Measurements from ENCODE around the gene RBL1.
"Not testable (repeated sequence)": the region's sequence is repeated elsewhere in the genome, so short reads cannot be mapped to it uniquely, and the experiment has no call there.

Gene RBL1

GRCh38 chr20:37075932-37076685 is 19.7 kb downstream of the RBL1 start:
- DNase-seq: no peak

GRCh38 chr20:37072293-37073196 is 23.3 kb downstream of the RBL1 start:
- no peak for DNase-seq

DNA sequence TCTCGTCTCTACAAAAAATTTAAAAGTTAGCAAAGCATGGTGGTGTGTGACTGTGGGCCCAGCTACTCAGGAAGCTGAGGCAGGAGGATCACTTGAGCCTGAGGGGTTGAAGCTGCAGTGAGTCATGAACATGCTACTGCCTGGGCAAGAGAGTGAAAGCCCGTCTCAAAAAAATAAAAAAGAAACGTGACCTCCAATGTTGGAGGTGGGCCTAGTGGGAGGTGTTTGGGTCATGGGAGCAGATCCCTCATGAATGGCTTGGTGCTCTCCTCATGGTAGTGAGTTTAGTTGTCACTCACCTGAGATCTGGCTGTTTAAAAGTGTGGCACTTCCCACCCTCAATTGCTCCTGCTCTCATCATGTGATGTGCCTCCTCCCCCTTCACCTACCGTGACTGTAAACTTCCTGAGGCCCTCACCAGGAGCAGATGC is 24.3 kb downstream of the RBL1 start:
- no peak for DNase-seq

DNA sequence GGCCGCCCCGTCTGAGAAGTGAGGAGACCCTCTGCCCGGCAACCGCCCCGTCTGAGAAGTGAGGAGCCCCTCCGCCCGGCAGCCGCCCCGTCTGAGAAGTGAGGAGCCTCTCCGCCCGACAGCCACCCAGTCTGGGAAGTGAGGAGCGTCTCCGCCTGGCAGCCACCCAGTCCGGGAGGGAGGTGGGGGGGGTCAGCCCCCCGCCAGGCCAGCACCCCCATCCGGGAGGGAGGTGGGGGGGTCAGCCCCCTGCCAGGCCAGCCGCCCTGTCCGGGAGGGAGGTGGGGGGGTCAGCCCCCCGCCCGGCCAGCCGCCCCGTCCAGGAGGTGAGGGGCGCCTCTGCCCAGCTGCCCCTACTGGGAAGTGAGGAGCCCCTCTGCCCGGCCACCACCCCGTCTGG is 26.2 kb downstream of the RBL1 start:
- not testable (repeated sequence) for DNase-seq

DNA sequence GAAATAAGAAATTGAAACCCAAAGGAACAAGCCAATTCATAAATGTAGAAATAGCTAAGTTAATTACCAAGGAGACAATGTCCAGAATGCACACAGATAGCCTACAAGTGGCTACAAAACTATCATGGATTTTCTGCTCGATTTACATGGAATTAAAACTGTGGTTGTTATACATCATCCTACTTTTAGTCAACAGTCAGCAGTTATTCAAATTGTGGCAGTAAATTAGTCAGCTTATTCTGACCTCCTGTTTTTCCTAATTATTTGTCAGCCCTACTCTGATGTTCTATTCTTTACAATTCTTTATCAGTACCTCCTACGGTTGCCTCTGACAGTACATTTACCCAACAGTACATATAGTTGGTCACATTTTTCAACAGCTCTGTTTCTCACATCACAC is 29.6 kb downstream of the RBL1 start:
- no peak for DNase-seq

GRCh38 chr20:37055276-37055675 is 40.5 kb downstream of the RBL1 start:
- DNase-seq: no peak

GRCh38 chr20:37053230-37053950 is 42.4 kb downstream of the RBL1 start:
- DNase-seq: no peak

DNA sequence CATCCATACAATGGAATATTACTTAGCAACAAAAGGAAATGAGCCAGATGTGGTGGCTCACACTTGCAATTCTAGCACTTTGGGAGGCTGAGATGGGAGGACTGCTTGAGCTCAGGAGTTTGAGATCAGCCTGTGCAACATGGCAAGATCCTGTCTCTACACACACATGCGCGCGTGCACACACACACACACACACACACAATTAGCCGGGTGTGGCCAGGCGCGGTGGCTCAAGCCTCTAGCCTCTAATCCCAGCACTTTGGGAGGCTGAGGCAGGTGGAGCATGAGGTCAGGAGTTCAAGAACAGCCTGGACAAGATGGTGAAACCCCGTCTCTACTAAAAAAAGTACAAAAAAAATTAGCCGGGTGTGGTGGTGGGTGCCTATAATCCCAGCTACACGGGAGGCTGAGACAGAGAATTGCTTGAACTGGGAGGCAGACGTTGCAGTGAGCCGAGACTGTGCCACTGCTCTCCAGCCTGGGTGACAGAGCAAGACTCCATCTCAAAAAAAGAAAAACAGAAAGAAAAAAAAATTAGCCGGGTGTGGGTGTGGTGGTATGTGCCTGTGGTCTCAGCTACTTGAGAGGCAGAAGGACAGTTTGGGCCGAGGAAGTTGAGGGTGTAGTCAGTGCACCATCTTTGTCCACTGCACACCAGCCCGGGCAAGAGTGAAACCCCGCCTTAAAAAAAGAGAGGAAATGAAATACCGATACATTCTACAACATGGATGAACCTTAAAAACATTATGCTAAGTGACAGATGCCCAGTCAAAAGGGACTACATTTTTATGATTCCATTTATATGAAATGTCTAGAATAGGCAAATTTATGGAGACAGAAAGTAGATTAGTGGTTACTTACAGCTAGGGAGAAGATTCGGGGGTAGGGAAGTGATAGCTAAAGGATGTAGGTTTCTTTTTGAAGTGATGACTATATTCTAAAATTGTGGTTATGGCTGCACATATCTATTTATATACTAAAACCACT is 52.5 kb downstream of the RBL1 start:
- no peak for DNase-seq

- DNase-seq: not testable (repeated sequence)
Measured at GRCh38 chr20:37039366-37039765, 56.4 kb downstream of the RBL1 start.

DNA sequence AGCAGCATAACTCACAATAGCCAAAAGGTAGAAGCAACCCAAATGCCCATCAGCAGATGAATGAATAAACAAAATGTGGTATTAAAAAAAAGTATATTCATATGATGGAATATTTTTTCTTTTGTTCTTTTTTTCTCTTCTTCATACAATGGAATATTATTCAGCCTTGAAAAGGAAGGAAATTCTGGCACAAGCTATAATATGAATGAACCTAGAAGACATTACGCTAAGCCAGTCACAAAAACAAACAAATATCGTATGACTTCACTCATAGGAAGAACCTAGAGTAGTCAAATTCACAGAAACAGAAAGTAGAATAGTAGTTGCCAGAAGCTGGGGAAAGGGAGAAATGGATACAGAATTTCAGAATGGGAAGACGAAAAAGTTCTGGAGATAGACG is 63.7 kb downstream of the RBL1 start:
- no peak for DNase-seq

DNA sequence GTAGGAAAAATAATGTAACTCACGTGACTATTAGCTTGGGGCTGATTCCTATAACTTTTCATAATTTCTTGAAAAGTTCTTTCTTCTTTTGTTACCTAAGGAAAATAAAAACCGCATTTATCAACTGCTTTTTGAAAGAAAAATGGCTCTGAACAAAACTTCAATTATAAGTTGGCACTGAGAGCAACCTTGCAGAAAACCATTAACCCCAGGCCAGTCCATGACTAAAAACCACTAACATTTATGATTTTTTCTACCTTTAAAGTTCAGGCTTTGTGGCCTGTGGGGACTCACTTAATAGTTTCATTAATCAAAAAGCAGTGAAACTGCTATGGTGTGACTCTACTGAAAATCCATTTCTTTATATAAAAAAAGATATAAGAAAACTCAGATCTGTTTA is 75.2 kb downstream of the RBL1 start:
- no peak for DNase-seq

DNA sequence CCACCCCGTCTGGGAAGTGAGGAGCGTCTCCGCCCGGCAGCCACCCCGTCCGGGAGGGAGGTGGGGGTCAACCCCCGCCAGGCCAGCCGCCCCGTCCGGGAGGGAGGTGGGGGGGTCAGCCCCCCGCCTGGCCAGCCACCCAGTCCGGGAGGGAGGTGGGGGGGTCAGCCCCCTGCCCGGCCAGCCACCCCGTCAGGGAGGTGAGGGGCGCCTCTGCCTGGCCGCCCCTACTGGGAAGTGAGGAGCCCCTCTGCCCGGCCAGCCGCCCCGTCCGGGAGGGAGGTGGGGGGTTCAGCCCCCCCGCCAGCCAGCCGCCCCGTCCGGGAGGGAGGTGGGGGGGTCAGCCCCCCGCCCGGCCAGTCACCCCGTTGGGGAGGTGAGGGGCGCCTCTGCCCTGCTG is 83.2 kb downstream of the RBL1 start:
- DNase-seq: not testable (repeated sequence)

DNA sequence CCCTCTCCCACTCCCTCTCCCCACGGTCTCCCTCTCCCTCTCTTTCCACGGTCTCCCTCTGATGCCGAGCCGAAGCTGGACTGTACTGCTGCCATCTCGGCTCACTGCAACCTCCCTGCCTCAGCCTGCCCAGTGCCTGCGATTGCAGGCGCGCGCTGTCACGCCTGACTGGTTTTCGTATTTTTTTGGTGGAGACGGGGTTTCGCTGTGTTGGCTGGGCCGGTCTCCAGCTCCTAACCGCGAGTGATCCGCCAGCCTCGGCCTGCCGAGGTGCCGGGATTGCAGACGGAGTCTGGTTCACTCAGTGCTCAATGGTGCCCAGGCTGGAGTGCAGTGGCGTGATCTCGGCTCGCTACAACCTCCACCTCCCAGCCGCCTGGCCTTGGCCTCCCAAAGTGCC is 83.9 kb downstream of the RBL1 start:
- DNase-seq: not testable (repeated sequence)

DNA sequence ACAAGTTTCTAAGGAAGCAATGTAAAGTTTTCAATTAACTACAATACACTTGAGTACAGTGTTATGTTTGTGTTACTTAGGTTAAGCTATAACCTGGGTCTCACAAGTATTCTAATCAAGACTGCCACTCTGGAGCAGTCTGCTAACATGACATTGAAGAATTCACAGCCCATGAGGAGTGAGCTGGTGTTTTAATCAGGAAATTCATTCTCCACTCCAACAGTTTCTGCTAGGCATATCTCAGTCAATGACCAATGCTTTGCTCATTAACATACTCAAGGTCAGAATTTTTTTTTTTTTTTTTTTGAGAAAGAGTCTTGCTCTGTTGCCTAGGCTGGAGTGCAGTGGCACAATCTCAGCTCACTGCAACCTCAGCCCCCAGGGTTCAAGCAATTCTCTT is 84.7 kb downstream of the RBL1 start:
- no peak for DNase-seq

DNA sequence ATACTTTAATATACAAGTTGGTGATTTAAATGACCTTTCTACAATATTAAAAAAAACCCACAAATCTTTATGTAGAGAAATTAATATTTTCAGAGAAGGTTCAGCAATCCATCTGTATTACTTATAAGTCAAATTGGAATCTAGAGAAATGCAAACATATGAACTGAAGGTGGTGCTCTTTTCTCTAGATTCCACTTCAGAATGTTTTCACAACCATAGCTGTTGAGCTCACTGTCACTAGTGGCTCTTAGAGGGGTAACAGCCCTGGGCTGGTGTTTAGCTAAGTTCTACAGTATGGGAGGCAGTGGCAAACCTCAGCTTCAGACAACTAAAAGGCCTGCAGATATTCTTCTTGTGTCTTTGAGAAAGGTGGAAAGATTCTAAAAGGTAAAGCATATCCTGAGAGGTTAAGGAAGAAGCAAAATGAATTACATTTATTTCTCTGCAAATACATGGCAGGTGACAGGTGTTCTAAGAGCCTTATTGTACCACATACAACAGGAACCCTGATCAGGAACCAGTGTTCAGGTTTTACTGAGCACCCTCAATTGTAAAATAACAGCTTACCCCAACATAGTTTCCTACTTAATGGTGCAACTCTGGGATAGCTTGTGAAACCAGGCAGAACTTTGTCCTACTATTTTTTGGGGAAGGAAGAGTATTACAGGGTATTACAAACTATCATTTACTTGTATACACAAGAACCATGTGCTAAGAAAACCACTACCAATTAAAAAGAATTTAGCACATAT is 87.7 kb downstream of the RBL1 start:
- no peak for DNase-seq

GRCh38 chr20:37005062-37005942 is 90.5 kb downstream of the RBL1 start:
- DNase-seq: not testable (repeated sequence)

DNA sequence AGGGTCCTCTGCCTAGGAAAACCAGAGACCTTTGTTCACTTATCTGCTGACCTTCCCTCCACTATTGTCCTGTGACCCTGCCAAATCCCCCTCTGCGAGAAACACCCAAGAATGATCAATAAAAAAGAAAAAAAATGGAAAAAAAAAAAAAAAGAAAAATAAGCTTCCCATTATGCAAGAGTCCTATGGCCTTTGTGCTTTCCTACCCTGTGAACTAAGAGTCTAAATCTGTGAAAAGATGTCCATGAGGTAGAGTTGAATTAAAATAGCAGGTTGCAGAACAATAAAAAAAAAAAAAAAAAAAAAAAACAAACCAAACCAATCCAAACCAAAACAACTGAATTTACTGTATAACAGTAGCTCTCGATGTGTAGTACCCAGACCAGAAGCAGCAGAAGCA is 94.2 kb downstream of the RBL1 start:
- DNase-seq: not testable (repeated sequence)

DNA sequence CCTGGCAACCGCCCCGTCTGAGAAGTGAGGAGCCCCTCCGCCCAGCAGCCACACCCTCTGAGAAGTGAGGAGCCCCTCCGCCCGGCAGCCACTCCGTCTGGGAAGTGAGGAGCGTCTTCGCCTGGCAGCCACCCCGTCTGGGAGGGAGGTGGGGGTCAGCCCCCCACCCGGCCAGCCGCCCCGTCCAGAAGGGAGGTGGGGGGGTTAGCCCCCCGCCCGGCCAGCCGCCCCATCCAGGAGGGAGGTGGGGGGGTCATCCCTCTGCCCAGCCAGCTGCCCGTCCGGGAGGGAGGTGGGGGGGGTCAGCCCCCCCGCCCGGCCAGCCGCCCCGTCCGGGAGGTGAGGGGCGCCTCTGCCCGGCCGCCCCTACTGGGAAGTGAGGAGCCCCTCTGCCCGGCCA is 95.6 kb downstream of the RBL1 start:
- not testable (repeated sequence) for DNase-seq

DNA sequence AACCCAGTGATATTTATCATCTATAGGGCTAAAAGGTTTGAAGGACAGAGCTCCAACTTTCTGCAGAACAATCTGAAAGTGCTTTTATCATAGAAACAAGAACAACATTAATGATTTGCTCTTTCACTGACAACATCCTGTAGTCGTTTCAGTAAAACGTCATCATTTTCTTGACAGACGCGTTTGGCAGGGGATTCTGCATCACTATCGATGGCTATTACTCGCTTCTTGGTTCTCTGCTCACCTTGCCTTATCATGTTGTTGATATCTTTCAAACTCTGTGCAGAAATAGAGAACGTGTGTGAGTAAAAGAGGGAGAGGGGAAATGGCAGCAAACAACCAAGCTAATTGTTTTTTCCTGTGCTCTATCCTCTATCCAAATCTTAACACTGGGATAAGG is 97.1 kb downstream of the RBL1 start:
- DNase-seq: no peak

- no peak for DNase-seq
Measured at GRCh38 chr20:36997121-36997520, 98.7 kb downstream of the RBL1 start.

Measured in NCI-H187 (cell line).